GM21360 (cell line): Measurements from ENCODE around the gene TPCN1.

Experiments
- ATAC-seq: cut with Tn5 transposase; IDR thresholded peaks from one replicate; pipeline ENCODE4 v1.9.1; 2021; ENCODE audit warnings: mild to moderate bottlenecking, moderate library complexity; ENCODE audit not compliant: unreplicated experiment

TPCN1 gene

DNA sequence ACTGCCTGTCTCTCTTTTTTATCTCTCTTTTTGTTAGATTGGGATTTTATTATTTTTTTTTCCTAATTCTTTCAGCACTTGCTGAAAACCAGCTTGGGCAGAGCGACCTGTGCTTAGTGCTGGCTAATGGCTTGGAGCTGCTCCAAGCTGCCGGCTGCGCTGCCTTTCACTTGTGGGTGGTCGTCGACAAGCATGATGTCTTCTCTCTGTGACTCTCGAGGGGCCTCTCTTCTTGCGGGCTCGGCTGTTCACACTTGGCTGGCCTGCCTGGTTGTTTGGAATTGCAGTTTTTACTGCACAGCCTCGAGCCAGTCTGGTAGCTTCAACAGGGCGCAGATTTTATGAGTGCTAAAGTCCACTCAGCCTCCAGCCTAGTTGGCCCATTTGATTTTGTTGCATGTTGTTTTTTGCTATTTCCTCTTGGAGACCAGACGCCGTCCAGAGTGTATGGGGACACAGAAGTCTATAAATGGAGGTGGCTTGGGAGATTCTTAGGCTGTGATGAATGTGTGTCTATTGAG lies 18.6 kb downstream of the TPCN1 start:
- ATAC-seq: no peak

DNA sequence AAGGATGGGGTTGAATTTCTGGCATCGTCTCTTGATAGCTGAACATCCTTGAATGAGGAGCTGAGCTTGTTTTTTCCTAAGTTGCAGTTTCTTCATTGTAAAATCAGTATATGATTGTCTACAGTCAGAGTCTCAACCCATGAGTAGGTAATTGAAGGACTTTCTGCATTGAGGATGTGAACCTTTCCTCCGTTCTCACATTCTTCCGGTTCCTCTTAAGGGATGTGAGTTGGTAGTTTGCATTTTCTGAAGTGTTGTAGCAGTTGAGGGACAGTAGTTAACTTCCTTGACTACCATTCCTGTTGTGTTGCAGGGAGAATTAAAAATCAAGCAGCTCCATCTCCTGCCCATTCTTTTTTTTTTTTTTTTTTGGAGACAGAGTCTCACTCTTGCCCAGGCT lies 19.1 kb downstream of the TPCN1 start:
- ATAC-seq: no peak

DNA sequence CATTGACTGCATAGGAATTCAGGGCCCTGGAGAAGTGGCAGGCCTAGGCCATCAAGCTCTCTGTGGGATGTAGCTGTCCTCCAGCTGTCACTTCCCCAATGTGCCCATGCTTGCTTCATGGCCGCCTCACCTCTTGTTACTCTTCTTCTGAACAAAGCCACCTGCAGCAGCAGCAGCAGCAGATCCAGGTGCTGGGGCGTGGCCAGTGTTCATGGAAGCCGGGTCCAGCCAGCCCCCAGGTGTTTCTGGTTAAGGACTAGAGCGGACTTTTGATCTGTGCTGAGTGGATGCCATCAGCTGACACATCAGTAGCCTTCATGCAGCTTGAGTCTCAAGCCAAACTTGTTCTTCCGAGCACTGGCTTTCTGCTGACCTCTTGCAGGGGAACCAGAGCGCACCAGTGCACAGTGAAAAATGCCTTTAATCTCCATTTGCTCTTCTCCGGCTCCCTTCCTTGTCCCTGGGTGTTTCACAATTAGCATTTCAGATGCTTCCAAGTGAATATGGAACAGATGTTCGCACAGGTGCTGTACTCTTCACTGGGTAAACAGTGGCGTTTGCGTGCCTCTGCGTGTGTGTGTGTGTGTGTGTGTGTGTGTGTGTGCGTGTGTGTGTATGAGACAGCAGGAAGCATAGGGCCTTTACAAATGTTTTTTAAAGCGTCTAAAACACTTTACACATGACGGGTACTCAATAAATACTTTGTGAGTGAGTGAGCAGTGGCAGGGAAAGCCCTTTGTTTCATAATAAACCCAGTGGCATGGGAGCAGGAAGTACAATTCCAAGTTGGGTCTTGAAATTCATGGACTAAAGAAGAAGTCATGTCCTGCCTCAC lies 20.1 kb downstream of the TPCN1 start:
- no peak for ATAC-seq

DNA sequence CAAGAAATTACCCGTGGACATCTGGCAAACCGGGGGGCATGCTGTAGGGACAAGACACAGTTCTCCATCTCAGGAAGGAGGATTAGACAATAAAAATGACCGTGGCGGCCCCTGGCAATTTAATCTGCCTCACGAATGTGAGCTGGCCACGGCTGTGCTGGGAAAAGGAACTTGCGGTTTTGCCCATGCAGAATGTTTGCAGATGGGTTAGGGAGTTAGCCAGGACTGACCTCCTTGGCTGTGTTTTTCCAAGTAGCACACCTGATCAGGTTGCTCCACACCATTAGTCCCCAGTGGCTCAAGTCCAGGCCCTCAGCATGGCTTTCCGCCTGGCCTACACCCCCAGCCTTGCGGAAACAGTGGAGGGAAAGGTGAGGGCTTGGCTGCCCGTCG lies 20.8 kb downstream of the TPCN1 start:
- ATAC-seq: no peak

DNA sequence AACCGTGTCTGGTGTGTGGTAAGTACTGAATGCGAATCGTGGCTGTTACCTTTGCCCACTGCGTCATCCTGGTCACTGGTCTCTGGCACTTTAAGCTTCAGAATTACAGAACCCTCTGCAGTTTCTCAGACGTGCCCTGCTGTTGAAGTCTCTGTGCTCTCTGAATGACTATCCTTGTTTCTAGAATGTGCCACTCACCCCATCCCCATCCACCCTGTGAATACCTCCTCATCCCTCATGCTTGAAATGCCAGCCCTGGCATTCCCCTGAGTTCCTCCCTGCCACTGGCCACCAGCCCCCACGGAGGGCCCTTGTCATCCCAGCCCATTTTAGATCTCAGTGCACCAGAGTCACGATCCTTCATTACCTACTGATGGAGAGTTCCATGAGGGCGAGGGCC lies 21.3 kb downstream of the TPCN1 start:
- ATAC-seq: no peak

DNA sequence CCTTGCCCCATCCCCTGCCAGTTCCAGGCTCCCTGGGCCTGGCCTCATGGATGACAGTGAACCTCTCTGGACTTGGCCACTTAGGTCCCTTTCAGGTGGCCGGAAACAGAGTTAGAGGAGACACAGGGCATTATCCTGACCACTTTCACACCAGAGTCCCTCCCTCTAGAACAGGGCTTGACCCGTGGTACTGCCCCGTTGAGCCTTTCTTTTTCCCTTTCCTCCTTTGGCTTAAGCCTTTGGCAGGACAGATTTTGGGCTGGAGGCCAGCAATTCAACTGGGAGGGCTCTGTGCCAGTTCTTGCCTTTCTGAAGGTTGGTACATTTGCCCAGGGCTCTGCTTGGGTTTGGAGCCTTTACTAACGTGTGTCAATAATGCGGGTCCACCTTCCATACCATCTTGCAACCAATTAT lies 22.8 kb downstream of the TPCN1 start:
- no peak for ATAC-seq

DNA sequence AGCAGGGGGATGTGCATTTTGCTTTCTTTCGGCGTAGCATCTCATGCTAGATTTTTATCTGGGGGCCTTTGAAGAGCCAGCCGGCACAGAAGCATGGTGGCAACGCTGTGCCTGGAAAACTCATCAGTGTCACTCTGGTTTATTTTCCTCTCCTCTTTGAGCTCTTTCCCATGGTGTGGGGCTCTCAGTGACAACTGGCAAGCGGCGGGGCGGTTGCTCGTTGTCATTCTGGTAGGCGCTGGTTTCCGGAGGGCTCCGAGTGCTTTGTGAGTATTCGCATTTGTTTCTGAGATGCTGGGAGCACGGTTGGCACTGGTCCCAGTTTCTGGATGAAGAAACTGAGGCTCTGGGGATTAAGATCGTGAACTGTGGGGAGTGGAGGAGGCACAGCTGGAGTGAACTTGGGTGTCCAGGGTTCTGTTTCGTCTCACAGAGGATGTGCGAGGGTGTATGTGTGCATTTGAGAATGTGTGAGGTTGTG lies 23.3 kb downstream of the TPCN1 start:
- no peak for ATAC-seq

DNA sequence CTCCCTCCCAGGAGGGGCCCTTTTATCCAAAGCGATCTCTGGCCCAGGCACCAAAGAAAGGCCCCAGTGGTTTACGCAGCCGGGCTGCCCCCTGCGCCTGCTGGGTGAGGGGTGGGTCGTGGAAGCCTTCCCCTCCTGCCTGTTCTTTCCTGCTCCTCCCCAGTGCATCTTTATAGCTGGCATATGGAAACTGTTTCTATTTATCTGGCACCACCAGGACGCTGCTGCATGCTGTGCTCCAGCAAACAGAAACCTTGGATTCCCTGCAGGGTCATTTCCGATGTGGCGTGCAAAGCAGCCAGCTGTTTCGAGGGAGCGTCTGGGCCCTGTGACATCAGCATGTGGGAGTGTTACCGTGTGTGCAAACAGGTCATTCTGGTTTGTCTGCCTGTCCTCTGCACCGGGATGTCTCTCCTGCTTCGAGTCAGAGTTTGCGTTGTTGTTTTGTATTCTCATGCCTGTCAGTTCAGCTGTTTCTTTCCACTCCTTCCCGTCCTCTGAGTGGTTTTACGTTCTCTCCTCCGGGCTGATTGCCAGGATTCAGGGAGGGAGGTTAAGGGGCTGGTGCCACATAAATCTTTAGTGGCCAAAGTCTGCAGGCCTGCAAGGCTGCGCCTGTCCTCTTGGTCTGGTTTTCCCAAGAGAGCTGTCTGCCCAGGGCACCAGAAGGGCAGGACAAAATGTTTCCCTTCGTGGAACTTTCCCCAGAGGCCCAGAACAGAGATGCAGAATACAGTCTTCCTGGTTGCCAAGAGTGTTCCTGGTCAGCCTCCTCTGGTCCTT lies 24.6 kb downstream of the TPCN1 start:
- ATAC-seq: no peak

DNA sequence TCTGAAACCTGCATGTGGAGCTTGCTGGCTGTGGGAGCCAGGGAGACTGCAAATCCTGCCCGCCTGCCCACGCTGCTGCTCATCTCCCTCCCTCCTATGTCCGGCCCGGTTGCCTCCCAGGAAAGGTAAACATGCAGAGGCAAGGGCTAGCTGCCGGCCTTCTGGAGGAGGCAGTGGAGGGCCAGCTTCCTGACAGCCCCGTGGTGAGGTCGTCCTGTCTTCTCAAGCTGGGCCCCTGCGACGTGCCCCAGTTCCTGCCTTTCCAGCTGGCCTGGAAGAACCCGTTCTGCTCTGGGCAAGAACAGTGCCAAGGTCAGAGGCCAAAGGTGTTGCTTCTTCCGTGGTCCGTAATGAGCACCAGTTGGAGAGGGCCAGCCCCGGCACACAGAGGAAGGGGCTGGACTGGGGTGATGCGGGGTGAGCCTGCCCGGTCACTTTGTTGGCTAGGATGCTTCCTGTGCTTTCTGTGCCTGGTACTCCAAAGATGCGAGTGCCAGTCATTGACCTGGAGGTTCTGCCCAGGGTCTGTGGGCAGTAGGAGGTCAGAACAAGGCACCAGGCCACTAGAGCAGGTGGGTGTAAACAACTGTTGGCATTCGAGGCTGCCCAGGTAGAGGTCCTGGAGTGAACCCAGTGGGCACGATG lies 25.3 kb downstream of the TPCN1 start:
- no peak for ATAC-seq

DNA sequence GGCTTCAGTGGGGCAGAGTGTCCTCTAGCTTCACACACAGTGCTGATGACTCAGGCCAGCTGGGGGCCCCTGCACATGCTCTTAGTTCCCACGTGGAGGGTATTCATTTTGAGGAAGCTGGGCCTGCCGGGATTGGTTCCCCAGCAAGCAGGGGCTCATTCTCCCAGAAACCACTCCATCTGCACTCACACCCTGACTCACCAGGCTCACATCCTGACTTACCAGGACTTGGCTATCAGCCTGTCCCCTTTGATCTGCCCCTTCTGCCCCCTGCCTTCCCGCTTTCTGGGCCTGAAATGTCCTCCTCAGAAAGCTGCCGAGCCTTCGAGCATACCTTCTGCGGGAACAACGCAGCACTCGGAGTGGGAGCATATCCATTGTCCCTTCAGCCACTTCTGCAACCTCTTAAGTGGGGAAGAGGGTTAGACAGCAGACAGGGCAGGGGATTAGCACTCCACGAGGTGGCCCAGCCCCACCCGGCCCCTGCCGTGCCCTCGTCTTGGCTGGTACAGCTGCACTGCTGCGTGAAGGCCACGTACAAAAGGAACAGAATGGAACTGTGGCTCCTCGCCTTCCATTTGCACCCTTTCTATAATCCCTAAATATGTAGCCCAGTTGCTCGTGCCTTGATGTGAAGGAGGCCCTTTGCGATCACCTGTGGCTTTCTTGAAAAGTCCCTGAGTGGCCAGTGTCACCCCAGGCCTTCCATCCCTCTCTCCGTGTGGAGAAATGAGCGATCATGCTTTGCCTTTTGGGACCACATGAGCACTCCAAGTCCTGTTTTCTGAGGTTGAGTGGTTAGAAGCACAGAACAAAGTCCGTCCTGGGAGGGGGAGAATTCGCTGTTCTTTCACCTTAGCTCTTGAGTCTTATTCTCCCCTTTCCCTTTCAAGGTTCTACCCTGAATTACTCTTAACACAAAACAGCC lies 26.1 kb downstream of the TPCN1 start:
- no peak for ATAC-seq

DNA sequence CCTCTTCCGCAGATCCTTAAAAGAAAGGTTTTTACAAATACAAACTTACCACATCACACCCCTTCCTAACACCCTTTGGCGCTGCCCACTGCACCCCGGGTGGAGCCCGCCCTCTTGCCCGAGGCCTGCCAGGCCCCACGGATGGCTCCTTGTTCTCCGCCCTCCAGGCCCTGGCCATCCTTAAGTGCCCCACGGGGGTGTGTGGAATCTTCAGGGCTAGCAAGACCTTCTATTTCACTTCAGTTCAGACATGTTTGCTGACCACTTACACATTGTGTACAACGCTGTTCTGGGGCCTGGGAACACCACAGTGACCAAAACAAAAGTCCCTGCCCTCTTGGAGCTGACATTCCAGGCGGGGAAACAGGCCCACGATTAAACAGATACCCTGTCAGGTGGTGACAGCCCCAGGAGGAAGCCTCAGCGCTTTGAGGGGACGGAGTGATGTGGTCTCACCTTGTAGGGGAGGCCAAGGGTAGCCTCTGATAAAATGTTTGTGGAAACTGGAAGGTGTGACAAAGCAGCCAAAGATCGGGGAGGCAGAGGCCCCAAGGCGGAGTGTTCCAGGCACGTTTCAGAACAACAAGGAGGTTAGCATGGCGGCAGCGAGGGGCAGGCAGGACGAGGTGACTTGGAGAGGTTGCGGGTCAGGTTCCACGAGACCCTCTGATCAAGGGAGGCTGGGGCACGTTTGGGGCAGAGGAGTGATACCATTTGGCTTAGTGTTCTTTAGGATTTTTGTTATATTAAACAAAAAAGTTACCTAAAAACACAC lies 27.0 kb downstream of the TPCN1 start:
- no peak for ATAC-seq

DNA sequence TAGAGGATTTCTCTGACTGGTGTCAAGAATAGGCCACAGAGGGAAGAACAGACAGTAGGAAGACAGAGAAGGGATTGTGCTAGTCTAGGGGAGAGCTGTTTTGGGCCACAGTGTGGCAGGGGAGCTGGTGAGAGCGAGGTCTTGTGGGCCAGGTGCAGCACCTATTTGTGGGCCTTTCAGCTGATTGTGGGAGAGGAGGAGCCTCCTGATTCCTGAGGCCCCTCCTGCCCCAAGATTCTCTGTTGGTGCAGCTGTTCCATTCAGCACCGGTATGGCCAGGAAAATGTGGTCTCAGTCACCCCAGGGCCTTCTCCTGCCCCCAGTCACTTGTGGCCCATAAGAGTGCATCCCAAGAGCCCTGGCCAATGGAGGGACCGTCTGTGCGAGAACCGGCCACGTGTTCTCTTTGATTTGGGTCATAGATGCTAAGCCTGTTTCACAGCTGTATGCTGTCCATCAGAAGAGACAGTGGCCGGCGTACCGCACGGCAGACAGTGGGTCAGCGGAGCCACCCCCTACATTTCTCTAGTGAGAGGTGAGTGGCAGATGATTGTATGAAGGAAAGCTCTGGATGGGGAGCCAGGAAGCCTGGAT lies 27.7 kb downstream of the TPCN1 start:
- ATAC-seq: no peak

DNA sequence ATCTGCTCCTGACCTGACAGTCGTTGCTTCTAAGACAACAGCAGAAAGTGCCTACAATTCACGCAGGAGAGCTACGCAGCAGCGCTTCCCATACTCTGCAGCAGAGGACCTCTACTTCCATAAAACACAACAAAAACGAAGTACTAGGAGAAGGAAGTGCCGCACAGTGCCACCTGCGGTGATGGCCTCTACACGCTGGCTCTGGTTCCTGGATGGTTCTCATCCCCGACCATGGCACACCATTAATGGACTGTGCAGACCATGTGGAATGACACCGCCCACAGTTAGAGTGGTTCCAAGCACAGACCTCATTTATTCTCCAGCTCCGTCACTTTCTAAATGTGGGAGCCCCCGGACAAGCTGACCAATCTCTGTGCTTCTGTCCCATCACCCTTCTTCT lies 28.3 kb downstream of the TPCN1 start:
- ATAC-seq: no peak

DNA sequence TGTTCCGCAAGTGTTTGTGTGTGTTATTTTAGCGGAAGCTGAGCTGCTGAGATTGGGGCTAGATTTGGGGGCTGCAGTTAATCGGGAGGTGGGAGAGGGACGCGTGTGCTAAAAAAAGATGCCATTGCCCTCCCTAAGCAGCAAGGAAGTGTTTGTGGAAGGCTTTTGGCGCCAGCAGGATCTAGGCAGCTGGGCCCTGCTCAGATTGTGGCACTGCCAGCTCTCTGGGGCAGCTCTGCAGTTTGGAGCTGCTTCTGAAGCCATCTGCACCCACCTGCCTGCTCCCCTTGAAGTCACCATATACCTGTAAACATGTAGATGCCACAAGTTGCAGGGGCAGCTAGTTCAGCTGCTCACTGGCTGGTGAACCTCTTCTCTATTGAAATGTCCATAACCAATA lies 28.8 kb downstream of the TPCN1 start:
- no peak for ATAC-seq

DNA sequence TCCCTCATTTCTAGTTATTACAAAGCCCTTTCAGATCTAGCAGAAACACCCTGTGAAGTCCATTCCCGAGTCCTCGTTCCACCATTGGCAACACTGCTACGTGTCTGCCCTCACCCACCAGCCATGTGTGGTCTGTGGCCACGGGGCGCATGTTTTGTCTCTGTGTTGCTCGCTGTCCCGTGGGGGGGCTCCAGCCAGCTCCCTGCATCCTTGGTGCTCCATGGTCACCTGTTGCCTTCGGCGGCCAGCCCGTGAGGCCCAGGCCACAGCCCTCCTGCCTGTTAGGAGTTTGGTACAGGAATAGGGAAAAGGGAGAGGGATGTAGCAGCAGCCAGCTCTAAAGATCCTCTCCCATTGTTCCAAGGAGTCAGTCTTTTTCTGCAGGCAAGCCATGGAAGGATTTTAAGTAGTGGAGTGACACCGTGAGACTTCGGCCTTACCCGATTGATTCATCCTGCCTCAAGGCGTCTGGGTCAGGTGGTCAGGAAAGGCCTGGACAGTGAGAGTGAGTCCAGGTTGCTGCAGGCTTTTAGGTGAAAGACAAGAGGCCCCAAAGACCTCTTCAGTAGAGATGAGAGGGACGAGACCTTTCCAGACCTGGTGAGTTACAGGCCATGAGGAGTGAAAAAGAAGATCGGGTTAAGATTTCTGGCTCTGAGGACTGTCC lies 30.3 kb downstream of the TPCN1 start:
- ATAC-seq: no peak

DNA sequence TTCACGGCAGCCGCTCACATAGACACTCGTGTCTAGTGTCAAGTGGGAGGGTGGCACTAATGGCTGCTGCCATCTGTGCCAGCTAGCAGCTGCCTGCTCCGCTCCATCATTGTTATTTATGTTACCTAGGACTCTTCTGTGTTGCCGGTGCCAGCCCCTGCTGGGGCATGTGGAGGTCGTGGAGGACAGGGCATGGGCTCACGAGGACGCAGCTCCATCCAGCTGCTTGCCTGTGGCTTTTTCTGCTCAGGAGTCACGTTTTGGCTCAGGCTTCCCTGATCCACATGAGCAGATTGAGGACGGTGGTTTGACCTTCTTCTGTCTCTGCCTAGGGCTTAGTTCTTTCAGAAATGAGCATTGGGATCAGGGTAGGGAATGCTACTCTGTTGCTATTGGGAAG lies 31.2 kb downstream of the TPCN1 start:
- no peak for ATAC-seq

DNA sequence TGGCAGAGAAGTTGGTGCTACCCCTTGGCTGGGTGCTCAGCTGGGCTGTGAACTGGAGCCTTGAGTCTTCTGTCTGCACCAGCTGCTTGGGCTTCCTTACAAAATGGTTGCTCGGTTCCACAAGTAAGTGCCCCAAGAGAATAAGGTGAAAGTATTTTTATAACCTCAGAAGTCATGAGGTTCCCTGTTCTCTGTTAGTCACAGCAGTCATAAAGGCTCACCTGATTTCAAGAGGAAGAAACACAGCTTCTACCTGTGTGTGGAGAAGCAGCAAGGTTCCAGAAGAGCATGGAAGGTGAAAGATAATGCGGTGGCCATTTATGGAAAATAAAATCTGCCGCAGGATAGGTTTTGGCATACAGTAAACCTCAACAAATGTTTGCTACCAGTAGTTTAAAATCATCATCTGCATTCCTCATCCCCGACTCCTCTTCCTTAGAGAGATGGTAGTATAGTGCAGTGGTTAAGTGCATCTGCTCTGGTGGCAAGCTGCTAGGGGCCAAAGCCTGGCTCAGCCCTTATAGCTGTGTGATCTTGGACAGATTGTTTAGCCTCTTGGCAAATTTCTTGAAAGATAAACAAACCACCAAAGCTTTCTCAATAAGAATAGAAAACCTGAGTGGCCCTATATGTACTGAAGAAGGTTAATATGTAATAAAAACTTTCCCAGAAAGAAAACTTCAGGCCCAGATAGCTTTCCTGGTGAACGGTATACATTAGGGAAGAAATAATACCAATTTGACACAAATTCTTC lies 32.4 kb downstream of the TPCN1 start:
- ATAC-seq: no peak

DNA sequence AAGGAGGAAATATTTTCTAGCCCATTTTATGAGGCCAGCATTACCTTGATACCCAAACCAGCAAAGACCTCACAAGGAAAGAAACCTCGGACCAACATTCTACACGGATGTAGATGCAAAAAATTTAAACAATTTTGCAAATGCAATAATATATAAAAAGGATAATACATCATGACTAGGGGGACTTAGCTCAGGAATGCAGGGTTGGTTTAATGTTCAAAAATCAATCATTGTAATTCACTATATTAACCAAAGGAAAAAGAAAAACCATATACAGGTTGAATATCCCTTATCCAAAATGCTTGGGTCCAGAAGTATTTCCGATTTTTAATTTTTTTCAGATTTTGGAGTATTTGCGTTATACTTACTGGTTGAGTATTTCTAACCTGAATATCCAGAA lies 33.0 kb downstream of the TPCN1 start:
- ATAC-seq: no peak
